ENCODE data around the gene IDH1. TPM values are rescaled to one million over a fixed set of nuclear protein-coding genes. Genes with fewer than 3 reads are reported as not detected.

IDH1 gene
- total and polyA plus RNA-seq, 2 of the 13 experiments (the other 11 are each of a cell fraction or from before 2014, with no cell fraction given): 312 to 1,077 TPM

DNA sequence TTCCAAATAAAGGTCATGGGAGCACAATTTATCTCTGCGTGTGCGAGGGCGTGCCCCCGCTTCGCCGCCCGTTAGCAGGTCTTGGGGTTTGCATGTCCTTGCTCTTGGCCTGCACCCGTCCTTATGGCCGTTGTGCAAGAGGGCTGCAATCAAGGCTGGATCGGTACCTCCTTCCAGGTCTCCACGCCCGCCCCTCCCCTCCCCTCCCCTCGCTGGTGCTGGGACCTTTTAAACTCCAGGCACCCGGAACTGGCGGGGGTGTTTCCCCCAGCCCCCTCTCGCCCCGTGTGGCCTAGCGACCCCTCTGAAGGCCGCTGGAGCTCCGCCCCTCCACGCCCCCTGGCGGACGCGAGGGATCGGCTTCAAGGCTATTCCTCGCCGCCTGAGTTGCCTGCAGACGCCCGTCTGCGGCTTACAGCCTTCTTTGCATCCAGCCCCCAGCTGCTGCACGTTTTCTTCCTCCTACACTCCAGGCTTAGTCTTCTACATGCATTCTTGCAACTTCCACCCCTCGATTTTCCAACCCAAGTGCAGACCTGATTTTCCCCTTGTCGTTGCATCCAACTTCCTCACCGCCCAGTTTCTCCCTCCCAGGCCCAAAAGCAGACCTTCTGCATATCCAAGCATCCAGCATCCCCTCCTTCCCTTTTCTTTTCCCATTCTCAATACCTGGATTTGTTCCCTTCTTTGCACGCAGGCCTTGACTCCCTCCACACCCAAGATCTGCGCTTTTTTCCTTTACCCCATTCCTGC is 577 bp downstream of the IDH1 start (continued):
- TF ChIP-seq HNF1A (IDR thresholded peaks at IDR 0.05; ENCODE audit: low read depth): 0 out of 2 replicates have a peak, but pooled peaks have one; percentile 28
- peak; percentile 82; the same call in 1 of the 2 replicates for TF ChIP-seq HNF1A (CRISPR knock-in tag; IDR thresholded peaks at IDR 0.05; ENCODE audit: borderline replicate concordance)
- no peak for TF ChIP-seq ZNF549 (CRISPR knock-in tag; IDR thresholded peaks at IDR 0.05)
- TF ChIP-seq ZNF678 (CRISPR knock-in tag; IDR thresholded peaks at IDR 0.05): 0 out of 2 replicates have a peak, but pooled peaks have one; percentile 20
- 0 out of 2 replicates have a peak, but pooled peaks have one; percentile 9 for TF ChIP-seq RFX3 (CRISPR knock-in tag; IDR thresholded peaks at IDR 0.05)
- TF ChIP-seq SMAD1 (CRISPR knock-in tag; IDR thresholded peaks at IDR 0.05; ENCODE audit: borderline replicate concordance, low read depth): peak; percentile 83; the same call in 1 of the 2 replicates
- TF ChIP-seq FLYWCH1 (CRISPR knock-in tag; IDR thresholded peaks at IDR 0.05): no peak
- TF ChIP-seq HES4 (CRISPR knock-in tag; IDR thresholded peaks at IDR 0.05; ENCODE audit: borderline replicate concordance): no peak; the same call in none of the 2 replicates
- TF ChIP-seq, protein P1, sequence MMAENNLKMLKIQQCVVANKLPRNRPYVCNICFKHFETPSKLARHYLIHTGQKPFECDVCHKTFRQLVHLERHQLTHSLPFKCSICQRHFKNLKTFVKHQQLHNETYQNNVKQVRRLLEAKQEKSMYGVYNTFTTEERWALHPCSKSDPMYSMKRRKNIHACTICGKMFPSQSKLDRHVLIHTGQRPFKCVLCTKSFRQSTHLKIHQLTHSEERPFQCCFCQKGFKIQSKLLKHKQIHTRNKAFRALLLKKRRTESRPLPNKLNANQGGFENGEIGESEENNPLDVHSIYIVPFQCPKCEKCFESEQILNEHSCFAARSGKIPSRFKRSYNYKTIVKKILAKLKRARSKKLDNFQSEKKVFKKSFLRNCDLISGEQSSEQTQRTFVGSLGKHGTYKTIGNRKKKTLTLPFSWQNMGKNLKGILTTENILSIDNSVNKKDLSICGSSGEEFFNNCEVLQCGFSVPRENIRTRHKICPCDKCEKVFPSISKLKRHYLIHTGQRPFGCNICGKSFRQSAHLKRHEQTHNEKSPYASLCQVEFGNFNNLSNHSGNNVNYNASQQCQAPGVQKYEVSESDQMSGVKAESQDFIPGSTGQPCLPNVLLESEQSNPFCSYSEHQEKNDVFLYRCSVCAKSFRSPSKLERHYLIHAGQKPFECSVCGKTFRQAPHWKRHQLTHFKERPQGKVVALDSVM (CRISPR knock-in tag; IDR thresholded peaks at IDR 0.05): no peak; the same call in 1 of the 2 replicates
- TF ChIP-seq, protein P2, sequence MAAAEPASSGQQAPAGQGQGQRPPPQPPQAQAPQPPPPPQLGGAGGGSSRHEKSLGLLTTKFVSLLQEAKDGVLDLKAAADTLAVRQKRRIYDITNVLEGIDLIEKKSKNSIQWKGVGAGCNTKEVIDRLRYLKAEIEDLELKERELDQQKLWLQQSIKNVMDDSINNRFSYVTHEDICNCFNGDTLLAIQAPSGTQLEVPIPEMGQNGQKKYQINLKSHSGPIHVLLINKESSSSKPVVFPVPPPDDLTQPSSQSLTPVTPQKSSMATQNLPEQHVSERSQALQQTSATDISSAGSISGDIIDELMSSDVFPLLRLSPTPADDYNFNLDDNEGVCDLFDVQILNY (CRISPR knock-in tag; conservative IDR thresholded peaks at IDR 0.05): no peak
- TF ChIP-seq PAF1 (CRISPR knock-in tag; IDR thresholded peaks at IDR 0.05): no peak
- TF ChIP-seq ZNF879 (CRISPR knock-in tag; IDR thresholded peaks at IDR 0.05): peak; percentile 41
- peak; percentile 94; the same call in 1 of the 2 replicates for TF ChIP-seq ZNF367 (CRISPR knock-in tag; IDR thresholded peaks at IDR 0.05; ENCODE audit: borderline replicate concordance)
- TF ChIP-seq FOXJ3 (CRISPR knock-in tag; IDR thresholded peaks at IDR 0.05; ENCODE audit: borderline replicate concordance): peak; percentile 91; the same call in 1 of the 2 replicates
- TF ChIP-seq NR2F6 (IDR thresholded peaks at IDR 0.05): peak; percentile 93
- peak; percentile 95 for TF ChIP-seq NR2F6 (CRISPR knock-in tag; IDR thresholded peaks at IDR 0.05)
- TF ChIP-seq REL (CRISPR knock-in tag; conservative IDR thresholded peaks at IDR 0.05): peak; percentile 62; the same call in 1 of the 2 replicates
- no peak for TF ChIP-seq ZNF674 (CRISPR knock-in tag; IDR thresholded peaks at IDR 0.05; ENCODE audit: low read depth)
- peak; percentile 79 for TF ChIP-seq FOXO1 (CRISPR knock-in tag; IDR thresholded peaks at IDR 0.05)
- no peak; the same call in 1 of the 2 replicates for TF ChIP-seq DNMT1 (CRISPR knock-in tag; IDR thresholded peaks at IDR 0.05)
- TF ChIP-seq TSC22D2 (CRISPR knock-in tag; IDR thresholded peaks at IDR 0.05; ENCODE audit: borderline replicate concordance): peak; percentile 72; the same call in 1 of the 2 replicates
- peak; percentile 81 for TF ChIP-seq THAP11 (CRISPR knock-in tag; IDR thresholded peaks at IDR 0.05)
- TF ChIP-seq ZNF816 (CRISPR knock-in tag; IDR thresholded peaks at IDR 0.05; ENCODE audit: borderline replicate concordance): peak; percentile 80
- TF ChIP-seq RAD21 (CRISPR knock-in tag; IDR thresholded peaks at IDR 0.05): peak; percentile 79
